PC-3 (cell line): ENCODE data around the gene MRPL24. TPM values are rescaled to one million over a fixed set of nuclear protein-coding genes. Genes with fewer than 3 reads are reported as not detected.

Source experiments
- ATAC-seq: fragments of 200-7000 bp; cut with Tn5 transposase; 2 replicates; pipeline ENCODE4 v1.9.1; 2020; ENCODE audit warnings: mild to moderate bottlenecking, moderate library complexity
- BruUV-seq: library from RNA; stranded (reverse); fragments of 400-500 nt; replicated peaks from 2 replicates; lab custom pipeline; 2021; lab: Mats Ljungman, UMichigan
- CTCF ChIA-PET: fragments of 300-600 bp; sonication (Branson Sonifier 250); formaldehyde crosslinking; loops from one replicate; lab custom pipeline; 2022; ENCODE audit warnings: antibody characterized with exemption; lab: Charles Lee
- POLR2A ChIA-PET: fragments of 300-600 bp; sonication (Branson Sonifier 250); formaldehyde crosslinking; loops from one replicate; lab custom pipeline; 2022; ENCODE audit warnings: antibody characterized with exemption; ENCODE audit not compliant: unreplicated experiment; lab: Charles Lee
- DNase-seq: peaks from one replicate; pipeline ENCODE4 v3.0.0-alpha.2; 2015
- H2AFZ ChIP-seq: fragments of 300-600 bp; sonication (generic); 2 replicates; pipeline ENCODE4 v1.6.0; 2016; ENCODE audit warnings: antibody characterized with exemption, low read length
- H3F3A ChIP-seq: fragments of 300-600 bp; sonication (generic); one replicate; pipeline ENCODE4 v1.6.0; 2017; ENCODE audit warnings: antibody characterized with exemption, low read length, control low read depth, mild to moderate bottlenecking; ENCODE audit not compliant: unreplicated experiment
- H3K27ac ChIP-seq: fragments of 300-600 bp; sonication (generic); 2 replicates; pipeline ENCODE4 v1.5.1; 2016; ENCODE audit warnings: mild to moderate bottlenecking, low read length
- H3K27me3 ChIP-seq: fragments of 300-600 bp; sonication (generic); 2 replicates; pipeline ENCODE4 v1.6.1; 2016; ENCODE audit warnings: low read length, mixed read lengths
- H3K36me3 ChIP-seq: fragments of 300-600 bp; sonication (generic); 2 replicates; pipeline ENCODE4 v1.6.1; 2016; ENCODE audit warnings: low read depth, mixed run types, low read length, mixed read lengths
- H3K4me1 ChIP-seq: fragments of 300-600 bp; sonication (generic); 2 replicates; pipeline ENCODE4 v1.5.1; 2016; ENCODE audit warnings: low read length; ENCODE audit not compliant: insufficient read depth
- H3K4me2 ChIP-seq: fragments of 300-600 bp; sonication (generic); 2 replicates; pipeline ENCODE4 v1.6.0; 2016; ENCODE audit warnings: low read length
- H3K4me3 ChIP-seq: fragments of 300-600 bp; sonication (generic); 2 replicates; pipeline ENCODE4 v1.5.1; 2016; ENCODE audit warnings: mild to moderate bottlenecking, low read length, mixed read lengths
- H3K79me2 ChIP-seq: fragments of 300-600 bp; sonication (generic); 2 replicates; pipeline ENCODE4 v1.6.1; 2017; ENCODE audit warnings: low read length, mixed read lengths
- H3K9ac ChIP-seq: fragments of 300-600 bp; sonication (generic); 2 replicates; pipeline ENCODE4 v1.6.0; 2016; ENCODE audit warnings: mild to moderate bottlenecking, low read length
- H3K9me2 ChIP-seq: fragments of 300-600 bp; sonication (generic); replicated peaks from 2 replicates; pipeline ENCODE4 v1.6.1; 2016; ENCODE audit warnings: mixed run types, low read length, mixed read lengths
- H3K9me3 ChIP-seq: fragments of 300-600 bp; sonication (generic); 2 replicates; pipeline ENCODE4 v1.6.1; 2016; ENCODE audit warnings: low read length, mixed read lengths
- H4K20me1 ChIP-seq: fragments of 300-600 bp; sonication (generic); 2 replicates; pipeline ENCODE4 v1.6.1; 2016; ENCODE audit warnings: low read length, mixed read lengths
- CTCF ChIP-seq: fragments of 300-600 bp; sonication (generic); conservative IDR thresholded peaks from 2 replicates; pipeline ENCODE4 v1.5.1; 2017; ENCODE audit warnings: antibody characterized with exemption, low read depth, mild to moderate bottlenecking, low read length
- EZH2 ChIP-seq: fragments of 300-600 bp; sonication (generic); IDR thresholded peaks from one replicate; pipeline ENCODE4 v1.6.1; 2017; ENCODE audit warnings: antibody characterized with exemption, mild to moderate bottlenecking, low read length; ENCODE audit not compliant: unreplicated experiment
- EZH2phosphoT487 ChIP-seq: fragments of 300-600 bp; sonication (generic); IDR thresholded peaks from 2 replicates; pipeline ENCODE4 v1.6.1; 2018; ENCODE audit warnings: mild to moderate bottlenecking, antibody characterized with exemption, low read length, borderline replicate concordance
- intact Hi-C: fragments of 100-400 bp; cut with micrococcal nuclease; formaldehyde crosslinking; loops from 2 replicates; pipeline ENCODE4 v1.9.0; 2023
- total RNA-seq: library from RNA; depleted of rRNA; stranded (reverse); fragments of >200 nt; gene quantifications from 2 replicates; pipeline ENCODE4 v1.2.3, GENCODE V29; 2014

Gene MRPL24
- total RNA-seq, 1 experiment from 2014 or later = 275 TPM

DNA sequence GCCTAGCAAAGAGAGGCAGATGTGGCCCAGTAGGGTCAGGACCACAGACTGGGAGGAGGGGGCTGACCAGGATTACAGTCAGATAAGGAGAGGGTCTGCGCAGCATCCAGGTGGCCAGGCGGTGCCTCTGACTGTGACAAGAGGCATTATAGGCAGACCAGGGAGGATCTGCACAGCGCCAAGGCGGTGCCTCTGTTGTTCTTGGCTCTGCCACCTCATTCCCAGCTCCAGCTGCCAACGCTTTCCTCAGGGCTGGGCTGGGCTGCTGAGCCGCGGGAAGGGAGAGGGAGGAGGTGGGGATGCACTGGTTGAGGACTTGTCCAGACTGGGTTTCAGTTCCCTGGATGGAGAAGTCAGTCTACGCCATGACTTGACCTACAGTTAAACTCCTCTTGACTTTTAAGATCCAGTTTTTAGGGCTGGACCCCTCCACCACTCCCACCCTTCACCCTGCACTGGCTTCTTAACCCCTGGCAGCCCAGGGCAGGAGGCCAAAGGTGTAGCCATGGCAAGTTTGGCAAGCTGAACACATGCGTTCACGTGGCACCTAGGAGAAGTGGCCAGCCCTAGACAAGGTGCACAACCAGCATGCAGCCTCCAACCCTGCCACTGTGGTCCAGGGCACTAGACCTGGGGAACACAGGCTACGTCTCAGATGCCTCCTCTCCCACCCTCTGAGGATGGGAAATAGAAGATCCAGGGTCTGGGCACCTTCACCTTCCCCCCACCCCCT, 31.0 kb downstream of the MRPL24 start:
- Histone ChIP-seq H3K4me2 (peak overlapping the region; percentile 40; the same call in 1 of the 2 replicates), H3K9ac (no peak overlapping the region), H4K20me1 (no peaks in the 10 kb centered on the region), H3K79me2 (no peaks in the 10 kb centered on the region), H2AFZ (no peak overlapping the region), H3K27me3 (no peaks in the 10 kb centered on the region), H3K4me3 (no peak overlapping the region), H3K27ac (no peak overlapping the region), H3K9me3 (no peaks in the 10 kb centered on the region), H3K4me1 (peaks cover 38% of the 10 kb centered on the region), H3K9me2 (no peaks in the 10 kb centered on the region), H3K36me3 (no peaks in the 10 kb centered on the region), H3F3A (no peaks in the 10 kb centered on the region)
- peak; percentile 83 for DNase-seq
- BruUV-seq = no TSS peak
- CTCF ChIA-PET = interaction anchor here (0.8 to 2.4 kb wide), 3 partner anchors 16 to 324 kb away, joined by 4 to 12 read pairs (median 5); no protein-coding TSS in a partner anchor
- POLR2A ChIA-PET = interaction anchor here (0.5 kb wide), 1 partner anchor 22 kb away, joined by 5 read pairs; no protein-coding TSS in a partner anchor
- peak; percentile 77 for ATAC-seq
- intact Hi-C loops = loop anchor here (1.0 kb wide), 1 partner anchor 16 kb away; no protein-coding TSS in a partner anchor
- TF ChIP-seq EZH2phosphoT487 (no peak), CTCF (no peak), EZH2 (no peak)

DNA sequence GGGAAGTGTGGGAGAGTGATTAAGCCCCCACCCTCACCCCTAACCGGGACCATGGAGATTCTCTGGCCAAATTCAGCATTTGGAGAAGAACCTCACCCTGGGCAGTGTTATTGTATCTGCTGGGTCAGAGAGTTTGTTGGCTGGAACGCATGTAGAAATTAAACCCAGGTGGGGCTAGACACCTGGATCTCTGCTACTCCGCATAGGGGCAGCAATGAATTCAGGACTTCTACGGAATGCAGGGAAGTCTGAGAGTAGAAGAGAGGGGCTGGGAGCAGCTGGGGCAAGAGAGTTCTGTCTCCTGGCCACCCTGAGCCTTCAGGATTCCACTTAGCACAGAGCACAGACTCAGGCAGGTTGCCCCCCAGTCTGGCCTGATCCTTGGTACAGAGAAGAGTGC, 31.9 kb downstream of the MRPL24 start:
- Histone ChIP-seq H2AFZ (no peak overlapping the region), H3K9me3 (no peaks in the 10 kb centered on the region), H3K4me1 (peaks cover 47% of the 10 kb centered on the region), H3K27me3 (no peaks in the 10 kb centered on the region), H3K4me3 (no peak overlapping the region), H3K36me3 (no peaks in the 10 kb centered on the region), H4K20me1 (no peaks in the 10 kb centered on the region), H3K27ac (no peak overlapping the region), H3K9ac (no peak overlapping the region), H3F3A (no peaks in the 10 kb centered on the region), H3K4me2 (no peak overlapping the region), H3K9me2 (no peaks in the 10 kb centered on the region), H3K79me2 (peaks cover 7% of the 10 kb centered on the region)
- BruUV-seq = no TSS peak
- DNase-seq = no peak
- no peak for ATAC-seq
- intact Hi-C loops = loop anchor here (1.0 kb wide), 1 partner anchor 17 kb away; no protein-coding TSS in a partner anchor
- ChIA-PET CTCF (no interaction called here), POLR2A (no interaction called here)
- TF ChIP-seq CTCF (no peak), EZH2 (no peak), EZH2phosphoT487 (no peak)

GRCh38 chr1:156708218-156708661, 32.6 kb downstream of the MRPL24 start:
- H3K27me3 ChIP-seq = no peaks in the 10 kb centered on the region
- no peaks in the 10 kb centered on the region for H3K36me3 ChIP-seq
- peaks cover 55% of the 10 kb centered on the region for H3K4me1 ChIP-seq
- no peaks in the 10 kb centered on the region for H3F3A ChIP-seq
- intact Hi-C loops = no loop called here
- ChIA-PET CTCF (interaction anchor here (3.7 kb wide), 1 partner anchor 18 kb away, joined by 84 read pairs; no protein-coding TSS in a partner anchor), POLR2A (interaction anchor here (0.7 kb wide), 1 partner anchor 20 kb away, joined by 4 read pairs; the partner anchor contains the start of genes ISG20L2 and METTL25B)
- no peak overlapping the region for H3K9ac ChIP-seq
- no peak for ATAC-seq
- no peaks in the 10 kb centered on the region for H3K9me3 ChIP-seq
- peaks cover 15% of the 10 kb centered on the region for H3K79me2 ChIP-seq
- TF ChIP-seq CTCF (no peak), EZH2phosphoT487 (no peak), EZH2 (no peak)
- no peaks in the 10 kb centered on the region for H3K9me2 ChIP-seq
- H4K20me1 ChIP-seq = no peaks in the 10 kb centered on the region
- no peak for DNase-seq
- no peak overlapping the region for H3K4me2 ChIP-seq
- no peak overlapping the region for H2AFZ ChIP-seq
- H3K27ac ChIP-seq = no peak overlapping the region
- BruUV-seq = no TSS peak
- H3K4me3 ChIP-seq = no peak overlapping the region
